GM18505 (cell line): ENCODE measurements around the gene RIN1.

Experiments used
- ATAC-seq: cut with Tn5 transposase; IDR thresholded peaks from one replicate; pipeline ENCODE4 v1.9.1; 2021; ENCODE audit not compliant: unreplicated experiment
- POLR2A ChIP-seq: IDR thresholded peaks from 4 replicates; pipeline ENCODE4 v1.6.1; 2011; ENCODE audit warnings: borderline replicate concordance; ENCODE audit not compliant: insufficient read depth, insufficient read length; ENCODE audit errors: extremely low read depth

RIN1 gene

GRCh38 chr11:66345316-66345649, 9.0 kb upstream of the RIN1 start:
- TF ChIP-seq POLR2A: no peak
- ATAC-seq: no peak

GRCh38 chr11:66344550-66345315, 8.5 kb upstream of the RIN1 start, which contains the start of gene BRMS1:
BRMS1 (minus strand) TSS chr11:66345104; CDS start chr11:66342234, 2,870 bp downstream.
- TF ChIP-seq POLR2A: peak; percentile 98
- ATAC-seq: peak; percentile 59

GRCh38 chr11:66343176-66343575, 6.9 kb upstream of the RIN1 start:
- ATAC-seq: no peak
- TF ChIP-seq POLR2A: no peak

GRCh38 chr11:66341502-66342126, 5.4 kb upstream of the RIN1 start:
- TF ChIP-seq POLR2A: no peak
- no peak for ATAC-seq

- no peak for ATAC-seq
- no peak for TF ChIP-seq POLR2A
These were observed 4.6 kb upstream of the RIN1 start for GRCh38 chr11:66340596-66341501.

- TF ChIP-seq POLR2A: no peak
- ATAC-seq: no peak
These were observed 3.7 kb upstream of the RIN1 start for GRCh38 chr11:66339686-66340483.

GRCh38 chr11:66339162-66339675, 3.0 kb upstream of the RIN1 start:
- ATAC-seq: no peak
- TF ChIP-seq POLR2A: no peak

- no peak for ATAC-seq
These were observed 2.3 kb upstream of the RIN1 start for GRCh38 chr11:66338276-66339161.

GRCh38 chr11:66337103-66337899, 1.1 kb upstream of the RIN1 start:
- TF ChIP-seq POLR2A: no peak
- ATAC-seq: no peak

More at GRCh38 chr11:66338276-66339161, 2.3 kb upstream of the RIN1 start:
- no peak for TF ChIP-seq POLR2A

- no peak for ATAC-seq
- TF ChIP-seq POLR2A: no peak
These were observed 552 bp downstream of the RIN1 start for GRCh38 chr11:66335531-66336233.
